SHP77 (cell line): ENCODE results near the gene MAN1B1.
"Not testable (repeated sequence)": the region's sequence is repeated elsewhere in the genome, so short reads cannot be mapped to it uniquely, and the experiment has no call there.

Experiments
- DNase-seq, 2 experiments: peaks; one replicate each; lab custom pipeline; 2025; lab: John Stamatoyannopoulos, UW

The MAN1B1 gene

DNA sequence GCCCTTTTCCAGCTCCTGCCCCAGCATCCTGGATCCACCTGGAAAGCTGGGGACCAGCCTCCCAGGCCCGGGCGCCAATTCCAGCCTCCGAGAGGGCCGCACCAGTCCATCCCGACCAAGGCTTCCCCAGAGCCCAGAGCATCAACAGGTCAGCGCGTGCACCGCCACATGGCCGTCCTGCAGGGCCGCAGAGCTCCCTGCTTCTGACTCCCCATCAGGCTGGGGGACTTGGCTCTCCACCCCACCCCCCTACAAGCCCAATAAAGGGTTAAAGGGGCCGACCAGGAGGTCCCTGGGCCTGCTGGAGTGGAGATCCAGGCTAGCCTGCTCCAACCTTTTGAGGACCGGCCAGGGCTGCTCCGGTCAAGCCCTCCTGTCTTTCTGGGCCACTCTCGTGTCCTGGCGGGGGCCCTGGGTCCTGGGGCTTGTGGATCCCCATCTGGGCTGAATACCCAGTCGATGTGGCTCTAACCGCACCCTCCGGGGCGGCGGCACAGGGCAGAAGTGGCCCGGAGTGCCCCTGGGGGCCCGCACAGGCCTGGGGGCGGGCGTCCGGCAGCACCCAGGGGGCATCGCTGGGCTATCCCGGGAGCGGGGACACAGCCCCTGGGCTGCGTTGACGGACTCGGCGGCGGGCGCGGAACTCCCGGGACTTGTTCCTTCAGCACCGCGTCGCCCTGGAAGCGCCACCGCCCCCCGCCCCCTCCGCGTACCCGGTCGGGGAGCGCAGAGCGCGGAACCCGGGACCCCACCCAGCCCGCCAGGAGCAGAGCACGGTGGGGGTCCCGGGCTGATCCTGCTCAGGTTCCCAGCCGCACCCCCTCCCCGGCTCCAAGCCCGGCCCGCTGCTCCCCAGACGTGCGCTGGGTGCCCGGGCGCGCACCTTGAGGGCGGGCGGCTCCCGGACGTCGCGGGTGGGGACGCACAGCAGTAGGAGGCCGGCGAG is 33.5 kb upstream of the MAN1B1 start:
- no peak for DNase-seq

DNA sequence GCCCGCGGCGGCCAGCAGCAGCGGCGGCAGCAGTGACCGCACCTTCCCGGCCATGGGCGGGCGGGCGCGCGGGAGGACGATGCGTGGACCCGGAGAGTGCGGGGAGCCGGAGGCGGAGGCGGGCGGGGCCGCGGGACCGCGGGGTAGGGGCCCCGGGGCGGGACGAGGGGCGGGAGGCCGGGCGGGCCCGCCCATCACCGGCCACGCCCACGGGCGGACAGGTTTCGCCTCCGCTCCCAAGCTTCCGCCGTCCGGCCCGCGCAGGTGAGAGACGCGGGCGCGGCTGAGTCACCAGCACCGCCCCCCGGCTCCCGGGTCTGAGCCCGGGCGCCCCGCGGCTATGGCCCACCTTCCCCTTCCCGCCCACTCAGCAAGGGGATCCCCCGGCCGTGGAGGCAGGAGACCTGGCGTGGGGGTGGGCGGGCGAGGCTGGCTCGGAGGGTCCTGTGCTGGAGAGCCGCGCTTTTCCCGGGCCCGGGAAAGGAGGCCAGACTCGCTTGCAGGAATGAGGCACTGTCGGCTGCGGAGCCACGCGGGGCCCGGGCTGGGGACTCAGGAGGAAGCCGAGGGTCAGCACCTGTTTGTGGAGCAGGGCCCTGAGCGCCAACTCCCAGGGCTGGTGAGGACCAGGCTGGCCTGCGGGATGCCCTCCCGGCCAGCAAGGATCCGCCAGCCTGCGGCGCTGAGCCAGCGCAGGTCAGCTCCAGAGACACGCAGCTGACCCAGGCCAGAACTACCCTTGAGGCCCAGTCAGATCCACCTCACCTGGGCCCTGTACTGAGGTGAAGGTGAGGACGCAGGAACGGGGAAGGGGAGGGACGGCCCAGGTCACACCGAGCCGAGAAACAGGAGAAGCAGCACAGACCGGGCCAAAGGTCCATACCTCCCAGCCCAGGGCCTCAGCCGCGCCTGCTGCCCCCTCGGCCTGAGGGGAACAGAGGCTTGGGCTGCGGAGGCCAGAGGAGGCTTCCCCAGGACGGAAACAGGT is 32.5 kb upstream of the MAN1B1 start, which contains the start of gene ENTPD2:
TSS of gene ENTPD2 (minus strand) at position 118 of the 988 bp plus-strand sequence. CDS start at position 54, 64 bp downstream.
- no peak for DNase-seq

DNA sequence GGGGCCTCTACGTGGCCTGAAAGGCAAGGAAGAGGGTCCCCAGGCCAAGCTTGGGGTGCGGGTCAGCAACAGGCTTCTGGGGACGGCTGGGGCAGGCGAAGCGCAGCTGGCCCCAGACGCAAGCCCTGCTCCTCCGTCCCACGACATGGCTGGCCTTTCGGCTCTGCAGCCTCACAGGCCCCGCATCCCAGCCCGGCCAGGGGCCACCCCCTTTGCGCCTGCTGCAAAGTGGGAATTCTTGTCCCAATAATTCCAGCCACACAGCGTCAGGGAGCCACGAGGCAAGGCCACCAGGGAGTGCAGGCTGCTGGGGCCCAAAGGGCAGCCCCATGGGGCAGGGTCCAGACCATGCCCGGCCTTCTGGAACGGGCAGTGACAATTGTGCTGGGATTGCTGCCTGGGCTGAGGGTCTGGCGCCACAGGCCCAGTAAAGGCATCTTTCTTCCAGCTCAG is 31.8 kb upstream of the MAN1B1 start:
- DNase-seq = no peak

DNA sequence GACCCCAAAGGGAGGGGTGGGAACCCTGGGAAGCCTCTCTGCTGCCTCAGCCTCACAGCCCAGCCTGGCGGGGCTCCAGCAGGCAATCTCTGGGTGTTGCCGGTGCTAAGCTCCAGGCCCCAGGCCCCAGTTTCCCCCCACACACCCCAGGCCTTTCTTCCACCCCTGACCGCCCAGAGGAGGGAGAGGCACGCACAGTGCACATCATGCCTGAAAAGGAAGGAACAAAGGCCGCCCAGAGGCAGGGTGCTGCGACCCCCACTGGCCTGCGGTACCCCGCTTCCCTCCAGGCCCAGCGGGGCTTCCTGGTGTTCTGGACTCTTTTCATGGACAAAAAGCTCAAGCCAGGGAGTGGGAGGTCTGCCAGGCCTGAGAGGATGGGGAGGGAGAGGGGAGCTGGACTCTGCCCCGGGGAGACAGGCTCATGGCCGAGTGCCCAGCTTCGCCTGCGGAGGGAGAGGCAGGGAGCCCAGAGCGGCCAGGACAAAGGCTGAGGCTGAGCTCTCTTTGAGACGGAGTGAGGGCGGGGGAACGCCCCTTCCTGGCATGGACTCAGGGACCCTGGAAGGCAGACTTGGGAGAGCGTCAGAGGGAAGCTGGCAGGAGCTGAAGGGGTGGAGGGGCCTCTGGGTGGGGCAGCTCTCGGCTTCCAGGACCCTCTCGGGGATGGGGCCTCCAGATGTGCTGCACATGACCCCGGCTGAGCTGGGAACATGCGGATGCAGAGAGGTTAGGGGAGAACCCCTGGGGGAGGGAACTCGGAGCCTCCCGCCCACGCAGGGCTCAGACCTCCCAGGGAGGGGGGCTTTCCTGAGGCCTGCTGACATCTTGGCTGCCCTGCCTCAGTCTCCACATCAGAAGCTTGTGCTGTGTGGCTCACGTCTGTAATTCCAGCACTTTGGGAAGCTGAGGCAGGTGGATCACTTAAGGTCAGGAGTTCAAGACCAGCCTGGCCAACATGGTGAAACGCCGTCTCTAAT is 31.1 kb upstream of the MAN1B1 start:
- peak in 1 of 2 experiments; percentile 29 for DNase-seq

DNA sequence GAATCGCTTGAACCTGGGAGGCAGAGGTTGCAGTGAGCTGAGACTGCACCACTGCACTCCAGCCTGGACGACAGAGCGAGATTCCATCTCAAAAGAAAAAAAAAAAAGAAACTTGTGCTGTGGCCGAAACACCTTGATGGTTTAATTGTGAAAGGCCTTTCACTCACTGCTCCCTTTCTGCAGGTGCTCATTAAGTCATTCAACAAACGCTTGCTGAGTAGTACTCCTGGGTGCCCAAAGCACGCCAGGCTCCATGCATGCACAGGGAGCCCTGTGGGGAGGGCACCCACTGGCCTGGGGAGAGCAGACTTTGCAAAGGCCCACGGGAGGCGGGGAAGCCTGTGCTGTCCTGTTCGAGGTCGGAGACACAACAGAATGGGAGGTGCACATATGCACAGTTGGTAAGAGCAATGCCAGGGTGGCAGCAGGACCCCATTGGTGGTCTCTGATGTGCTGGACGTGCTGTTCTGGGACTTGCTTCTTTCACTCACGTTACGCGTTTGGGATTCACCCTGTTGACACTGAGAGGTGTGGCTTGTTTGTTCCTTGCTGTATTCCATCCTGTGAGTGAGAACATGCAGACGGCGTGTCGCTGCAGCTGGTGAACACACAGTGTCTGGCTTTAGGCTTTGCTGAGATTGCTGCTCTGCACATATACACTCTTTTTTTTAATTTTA is 29.9 kb upstream of the MAN1B1 start:
- peak in 1 of 2 experiments; percentile 39 for DNase-seq

DNA sequence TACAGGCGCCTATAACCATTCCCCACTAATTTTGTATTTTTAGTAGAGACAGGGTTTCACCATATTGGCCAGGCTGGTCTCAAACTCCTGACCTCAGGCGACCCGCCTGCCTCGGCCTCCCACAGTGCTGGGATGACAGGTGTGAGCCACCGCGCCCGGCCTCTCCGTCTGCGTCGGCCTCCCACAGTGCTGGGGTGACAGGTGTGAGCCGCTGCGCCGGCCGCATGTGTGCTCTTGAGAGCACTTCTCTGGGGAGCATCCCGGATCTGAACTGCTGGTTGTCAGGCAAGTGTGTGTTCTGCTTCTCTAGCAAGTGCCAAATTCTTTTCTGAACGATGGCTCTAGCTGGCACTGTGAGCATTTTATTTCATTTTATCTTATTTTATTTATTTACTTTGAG is 29.2 kb upstream of the MAN1B1 start:
- DNase-seq = peak; percentile 55 to 72

DNA sequence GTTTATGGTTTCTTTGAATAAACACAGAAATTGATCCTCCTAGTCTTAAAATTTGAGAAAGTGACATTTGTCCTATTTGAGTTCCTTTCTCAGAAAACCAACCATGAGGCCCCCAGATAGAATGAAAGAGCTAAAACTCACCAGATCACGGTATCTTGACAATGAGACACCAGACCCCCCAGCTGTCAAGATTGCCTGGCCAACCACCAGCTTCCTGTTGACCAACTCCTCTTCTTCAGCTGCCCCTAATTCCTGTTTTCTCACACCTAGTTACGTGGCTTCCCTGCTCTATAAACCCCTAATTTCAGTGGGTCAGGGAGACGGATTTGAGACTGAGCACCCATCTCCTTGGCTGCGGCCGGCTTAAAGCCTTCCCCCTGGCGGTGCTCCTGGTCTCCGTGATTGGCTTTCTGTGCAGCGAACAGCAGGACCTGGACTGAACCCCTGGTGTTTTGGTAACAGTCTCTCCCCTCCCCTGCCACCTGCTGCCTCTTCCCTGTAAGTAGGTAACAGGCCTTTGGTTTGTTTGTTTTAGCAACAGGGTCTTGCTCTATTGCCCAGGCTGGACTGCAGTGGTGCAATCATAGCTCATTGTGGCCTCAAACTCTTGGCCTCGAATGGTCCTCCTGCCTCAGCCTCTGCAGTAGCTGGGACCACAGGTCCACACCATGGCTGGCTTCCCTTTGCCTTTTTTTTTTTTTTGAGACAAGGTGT is 28.1 kb upstream of the MAN1B1 start:
- DNase-seq = peak; percentile 59 to 60

DNA sequence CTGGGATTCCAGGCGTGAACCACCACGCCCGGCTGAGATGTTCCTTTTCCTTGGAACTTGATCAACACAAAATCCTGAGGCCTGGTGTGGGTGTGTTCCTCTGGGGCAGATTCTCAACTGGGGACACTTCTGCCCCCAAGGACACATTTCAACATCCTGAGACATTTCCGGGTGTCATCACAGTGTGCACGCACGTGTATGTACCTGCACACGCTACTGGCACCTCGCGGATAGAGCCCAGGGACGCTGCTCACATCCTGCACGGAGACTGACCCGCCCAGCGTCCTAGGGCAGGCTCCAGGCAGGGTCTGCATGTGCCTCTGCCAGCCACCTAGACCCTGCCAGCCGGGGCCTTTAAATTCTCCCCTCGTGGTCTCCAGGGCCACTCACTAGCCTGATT is 24.4 kb upstream of the MAN1B1 start:
- no peak for DNase-seq

DNA sequence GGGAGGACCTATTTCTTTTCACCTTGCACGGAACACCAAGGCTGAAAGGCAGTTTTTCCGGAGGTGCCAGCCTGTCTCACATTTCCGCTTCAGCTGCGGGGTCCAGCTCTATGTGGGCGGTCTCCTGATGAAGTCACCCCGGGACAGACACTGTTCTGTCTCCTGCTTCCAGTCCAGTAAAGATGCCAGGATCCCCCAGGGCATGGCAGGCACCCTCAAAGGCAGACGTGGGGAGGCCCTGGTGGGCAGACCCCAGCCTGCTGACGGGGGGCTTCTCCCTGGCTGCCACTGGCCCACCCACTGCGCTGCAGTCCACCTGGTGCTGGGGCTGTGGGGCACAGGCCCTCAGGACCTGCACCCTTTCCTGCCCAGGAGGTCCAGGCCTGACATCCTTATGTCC is 24.0 kb upstream of the MAN1B1 start:
- DNase-seq = not testable (repeated sequence)

DNA sequence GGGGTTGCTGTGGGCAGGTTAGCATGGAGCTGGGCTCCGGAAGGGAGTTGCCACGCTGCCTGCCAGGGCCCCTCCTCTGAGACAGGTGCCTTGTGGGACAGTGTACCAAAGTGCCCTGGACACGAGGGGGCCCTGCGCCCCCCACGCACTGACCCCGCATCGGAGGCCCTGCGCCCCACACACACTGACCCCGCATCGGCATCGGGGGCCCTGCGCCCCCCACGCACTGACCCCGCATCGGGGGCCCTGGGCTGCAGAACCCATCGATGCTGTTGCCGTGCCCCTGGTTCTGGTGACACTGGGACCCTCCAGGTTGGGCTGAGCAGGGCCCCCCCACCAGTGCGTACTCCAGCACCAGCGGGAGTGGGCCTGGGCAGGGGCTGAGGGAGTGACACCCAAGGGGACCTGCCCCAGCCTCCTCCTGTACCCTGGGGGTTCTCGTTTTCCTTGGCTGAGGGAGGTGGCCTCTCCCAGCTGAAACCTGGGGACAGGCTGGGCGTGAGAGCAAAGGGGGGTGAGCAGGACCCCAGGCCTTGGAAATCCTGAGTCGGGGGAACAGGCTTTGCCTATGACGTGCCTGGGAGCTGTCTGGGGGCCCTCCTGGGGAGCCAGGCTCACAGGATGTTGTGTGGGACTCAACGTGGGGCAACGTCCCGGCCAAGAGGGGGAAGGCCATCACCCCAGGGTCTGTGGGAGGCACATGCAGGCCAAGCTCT is 23.3 kb upstream of the MAN1B1 start:
- no peak for DNase-seq

DNA sequence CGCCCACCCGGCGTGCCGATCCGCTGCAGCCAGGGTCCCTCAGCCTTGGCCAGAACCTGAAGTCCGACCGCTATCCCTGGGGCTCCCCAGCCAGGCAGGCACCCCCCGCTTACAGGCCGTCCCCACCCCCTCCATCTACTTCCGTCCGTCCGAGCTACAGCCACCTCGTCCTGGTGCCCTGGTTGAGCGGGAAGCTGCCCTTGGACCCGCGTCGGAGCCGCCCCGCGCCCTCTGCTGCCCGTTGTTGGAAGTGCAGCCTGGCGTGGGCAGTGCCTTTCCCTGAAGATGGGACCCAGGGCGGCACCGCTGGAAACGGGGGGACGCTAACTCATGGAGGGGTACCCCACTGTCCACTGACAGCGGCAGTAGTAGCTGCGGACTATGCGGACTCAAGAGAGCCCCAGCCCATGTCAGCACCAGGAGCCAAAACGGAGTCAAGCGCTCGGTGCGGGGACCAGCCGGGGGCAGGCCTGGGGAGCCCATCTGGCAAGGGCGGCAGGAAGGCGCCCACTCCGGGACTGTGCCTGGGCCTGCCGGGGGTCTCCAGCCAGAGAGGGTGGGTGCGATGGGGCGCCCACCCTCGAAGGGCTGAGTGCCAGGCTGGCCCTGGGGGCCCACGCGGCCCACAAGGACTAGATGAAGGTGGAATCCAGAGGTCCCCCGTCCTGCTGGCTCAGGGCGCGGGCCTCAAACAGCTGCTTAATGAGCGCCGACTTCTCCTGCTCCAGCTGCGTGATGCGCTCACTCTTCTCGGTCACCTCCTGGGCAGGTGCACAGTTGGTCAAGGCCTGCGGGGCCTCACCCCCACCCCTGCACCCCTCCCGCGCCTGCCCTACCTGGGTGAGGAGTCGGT is 22.5 kb upstream of the MAN1B1 start:
- DNase-seq = peak in 1 of 2 experiments; percentile 70

DNA sequence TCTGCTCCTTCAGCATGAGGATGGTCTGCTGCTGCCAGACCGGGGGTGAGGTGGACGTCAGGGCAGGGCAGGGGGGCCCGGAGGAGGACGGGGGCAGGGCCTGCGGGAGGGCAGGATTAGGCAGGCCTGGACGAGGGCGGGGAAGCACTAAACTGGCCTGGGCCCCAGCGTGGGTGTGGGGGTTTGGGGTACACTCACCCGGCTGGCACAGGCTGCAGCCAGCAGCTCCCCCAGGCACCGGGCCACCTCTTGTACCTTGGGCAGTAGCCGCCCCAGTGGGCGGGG is 22.0 kb upstream of the MAN1B1 start:
- no peak for DNase-seq

DNA sequence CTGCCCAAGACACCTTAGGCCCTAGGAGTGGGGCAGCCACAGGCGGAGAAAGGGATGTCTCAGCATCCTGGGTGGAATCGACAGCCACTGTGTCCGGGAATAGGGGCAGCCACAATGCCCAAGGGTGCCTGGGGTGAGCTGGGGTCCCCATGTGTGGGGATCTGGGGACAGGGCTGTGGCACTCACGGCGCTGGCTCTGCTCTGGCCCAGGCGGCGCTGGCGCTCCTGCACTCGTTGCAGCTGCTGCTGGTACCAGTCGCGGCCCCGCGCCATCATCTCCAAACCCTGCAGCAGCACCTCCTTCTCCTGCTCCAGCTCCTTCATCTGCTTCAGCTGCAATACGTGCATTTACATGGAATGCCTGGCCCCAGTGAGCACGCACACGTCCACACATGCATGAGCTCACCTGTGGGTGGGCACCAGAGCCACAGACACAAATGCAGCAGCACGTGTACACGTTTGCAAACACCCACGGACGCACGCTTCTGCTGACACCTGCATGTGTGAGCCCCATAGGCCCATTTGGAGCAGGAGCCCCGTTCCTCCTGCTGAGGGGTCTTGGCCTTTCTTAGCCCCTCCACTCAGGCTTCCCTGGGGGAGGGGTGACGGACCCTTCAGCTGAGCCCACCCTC is 21.3 kb upstream of the MAN1B1 start:
- DNase-seq = no peak

DNA sequence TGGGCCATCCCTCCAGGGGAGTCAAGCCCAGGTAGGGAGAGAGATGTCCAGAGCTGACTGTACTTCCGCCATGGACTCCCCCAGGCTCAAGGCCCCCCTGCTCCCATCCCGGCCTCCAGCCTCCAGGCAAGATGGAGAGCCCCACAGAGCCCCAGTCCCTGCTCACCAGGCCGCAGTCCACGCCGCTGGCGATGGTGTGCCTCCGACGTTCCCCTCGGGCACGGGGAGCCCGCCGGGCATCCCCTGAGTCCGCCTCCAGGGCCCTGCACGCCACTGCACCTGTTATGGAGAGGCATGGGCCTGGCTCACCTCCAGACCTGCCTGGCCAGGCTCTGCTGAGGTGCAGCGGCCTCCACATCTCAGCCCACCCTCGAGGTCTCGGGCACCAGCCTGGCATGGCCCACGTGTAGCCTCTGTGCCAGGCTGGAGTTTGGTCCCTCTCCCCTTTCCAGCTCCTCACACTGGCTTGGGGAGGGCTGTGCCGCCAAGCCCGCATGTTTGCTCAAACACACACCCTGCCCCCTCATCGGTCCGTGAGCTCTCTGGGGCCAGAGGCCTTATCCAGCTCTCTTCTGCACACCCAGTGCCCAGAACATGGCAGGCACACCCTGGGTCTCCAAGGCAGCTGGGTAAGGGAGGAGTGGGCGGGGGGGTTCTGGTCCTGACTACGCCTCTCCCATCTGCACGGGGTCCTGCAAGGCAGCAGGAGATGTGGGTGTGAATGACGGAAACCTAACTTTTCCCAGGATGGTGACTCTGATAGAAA is 20.5 kb upstream of the MAN1B1 start:
- DNase-seq = no peak

DNA sequence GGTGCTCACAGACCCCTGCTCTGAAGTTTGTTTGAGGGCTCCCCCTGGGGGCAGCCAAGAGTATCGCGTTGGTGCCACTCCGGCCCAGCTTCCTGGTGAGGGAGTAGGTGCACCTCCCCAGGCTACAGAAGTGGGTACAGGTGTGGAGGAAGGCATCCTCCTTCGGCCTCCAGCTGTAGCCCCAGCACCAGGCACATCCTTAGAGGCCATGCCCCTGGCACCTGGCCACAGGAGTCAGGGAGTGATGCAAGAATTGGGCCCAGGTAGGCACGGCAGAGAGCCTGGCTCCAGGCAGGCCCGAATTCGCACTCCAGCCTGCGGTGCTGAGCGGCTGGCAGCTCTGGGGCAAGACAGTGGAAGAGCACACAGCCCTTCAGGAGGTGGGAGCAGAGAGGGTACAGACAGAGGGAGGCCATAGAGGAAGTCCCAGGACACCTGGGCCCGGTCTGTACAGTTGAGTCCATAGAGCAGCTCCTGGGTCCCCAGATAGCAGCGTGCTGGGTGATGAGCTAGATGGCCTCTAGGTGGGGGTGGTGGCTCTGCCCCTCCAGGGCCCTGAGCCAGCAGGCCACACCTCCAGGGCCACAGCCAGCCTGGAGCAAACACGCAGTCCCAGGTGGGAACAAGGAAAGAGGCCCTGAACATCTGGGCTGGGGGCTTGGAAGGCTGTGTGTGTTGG is 18.8 kb upstream of the MAN1B1 start:
- DNase-seq = peak; percentile 74 to 75
